ENCODE data around the gene PRMT5. TPM values are rescaled to one million over a fixed set of nuclear protein-coding genes. Genes with fewer than 3 reads are reported as not detected.

Gene PRMT5
- total RNA-seq, 1 donor from 2014 or later, result 89.8 TPM

GRCh38 chr14:22875748-22876319, 53.3 kb downstream of the PRMT5 start:
- no peak for DNase-seq (ENCODE audit: low spot score in 2 of 2, unreplicated experiment in 2 of 2)
- no peak for TF ChIP-seq CTCF (IDR thresholded peaks at IDR 0.05; ENCODE audit: unreplicated experiment)
- peaks cover 12% of the 10 kb centered on the region for H3K4me1 Mint-ChIP-seq
- peaks cover 23% of the 10 kb centered on the region for H3K36me3 Mint-ChIP-seq
- H3K27me3 Mint-ChIP-seq (ENCODE audit: low read depth), result no peaks in the 10 kb centered on the region
- H3K27ac Mint-ChIP-seq, result no peak overlapping the region
- H3K9me3 Mint-ChIP-seq, result no peaks in the 10 kb centered on the region
- H3K4me3 Mint-ChIP-seq, result no peak overlapping the region

- no peak for TF ChIP-seq CTCF (IDR thresholded peaks at IDR 0.05; ENCODE audit: unreplicated experiment)
- H3K9me3 Mint-ChIP-seq, result no peaks in the 10 kb centered on the region
- H3K36me3 Mint-ChIP-seq, result peaks cover 23% of the 10 kb centered on the region
- no peaks in the 10 kb centered on the region for H3K27me3 Mint-ChIP-seq (ENCODE audit: low read depth)
- peaks cover 18% of the 10 kb centered on the region for H3K4me1 Mint-ChIP-seq
- H3K27ac Mint-ChIP-seq, result no peak overlapping the region
- DNase-seq (ENCODE audit: low spot score in 2 of 2, unreplicated experiment in 2 of 2), result no peak
- H3K4me3 Mint-ChIP-seq, result no peak overlapping the region
These were observed 54.0 kb downstream of the PRMT5 start for GRCh38 chr14:22875003-22875747.

DNA sequence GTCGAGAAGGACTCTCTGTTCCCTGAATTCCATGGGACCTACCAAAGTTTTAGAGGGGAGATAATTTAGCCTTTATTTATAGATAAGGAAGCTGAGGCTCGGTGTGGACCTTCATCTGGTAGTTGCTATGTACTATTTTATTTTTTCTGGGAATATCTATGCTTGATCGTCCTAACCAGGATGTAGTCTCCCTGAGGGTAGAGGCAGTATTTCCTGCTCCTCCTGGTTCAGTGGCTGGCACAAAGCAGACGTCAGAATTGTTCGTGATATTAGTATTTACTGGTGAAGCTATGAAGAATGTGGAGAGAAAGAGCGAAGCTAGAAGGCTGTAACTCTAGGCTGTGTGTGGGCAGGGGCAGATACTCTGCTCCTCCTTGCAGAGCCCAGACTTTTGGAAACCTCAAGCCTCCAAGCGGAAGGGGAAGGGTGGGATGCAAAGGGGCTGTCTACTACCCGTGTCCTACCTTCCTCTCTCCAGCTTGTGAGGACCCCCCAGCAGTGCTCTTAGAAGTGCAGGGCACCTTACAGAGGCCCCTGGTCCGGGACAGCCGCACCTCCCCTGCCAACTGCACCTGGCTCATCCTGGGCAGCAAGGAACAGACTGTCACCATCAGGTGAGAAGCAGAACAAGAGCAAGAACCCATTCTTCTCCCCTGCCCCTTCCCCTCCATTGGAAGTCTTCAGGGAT, 56.2 kb downstream of the PRMT5 start:
- DNase-seq (ENCODE audit: low spot score in 2 of 2, unreplicated experiment in 2 of 2), result no peak
- TF ChIP-seq CTCF (IDR thresholded peaks at IDR 0.05; ENCODE audit: unreplicated experiment), result peak; percentile 51
- H3K4me1 Mint-ChIP-seq, result peaks cover 18% of the 10 kb centered on the region
- H3K36me3 Mint-ChIP-seq, result peaks cover 16% of the 10 kb centered on the region
- H3K4me3 Mint-ChIP-seq, result peak overlapping the region; percentile 93
- peak overlapping the region; percentile 96 for H3K27ac Mint-ChIP-seq
- no peaks in the 10 kb centered on the region for H3K9me3 Mint-ChIP-seq
- no peaks in the 10 kb centered on the region for H3K27me3 Mint-ChIP-seq (ENCODE audit: low read depth)

DNA sequence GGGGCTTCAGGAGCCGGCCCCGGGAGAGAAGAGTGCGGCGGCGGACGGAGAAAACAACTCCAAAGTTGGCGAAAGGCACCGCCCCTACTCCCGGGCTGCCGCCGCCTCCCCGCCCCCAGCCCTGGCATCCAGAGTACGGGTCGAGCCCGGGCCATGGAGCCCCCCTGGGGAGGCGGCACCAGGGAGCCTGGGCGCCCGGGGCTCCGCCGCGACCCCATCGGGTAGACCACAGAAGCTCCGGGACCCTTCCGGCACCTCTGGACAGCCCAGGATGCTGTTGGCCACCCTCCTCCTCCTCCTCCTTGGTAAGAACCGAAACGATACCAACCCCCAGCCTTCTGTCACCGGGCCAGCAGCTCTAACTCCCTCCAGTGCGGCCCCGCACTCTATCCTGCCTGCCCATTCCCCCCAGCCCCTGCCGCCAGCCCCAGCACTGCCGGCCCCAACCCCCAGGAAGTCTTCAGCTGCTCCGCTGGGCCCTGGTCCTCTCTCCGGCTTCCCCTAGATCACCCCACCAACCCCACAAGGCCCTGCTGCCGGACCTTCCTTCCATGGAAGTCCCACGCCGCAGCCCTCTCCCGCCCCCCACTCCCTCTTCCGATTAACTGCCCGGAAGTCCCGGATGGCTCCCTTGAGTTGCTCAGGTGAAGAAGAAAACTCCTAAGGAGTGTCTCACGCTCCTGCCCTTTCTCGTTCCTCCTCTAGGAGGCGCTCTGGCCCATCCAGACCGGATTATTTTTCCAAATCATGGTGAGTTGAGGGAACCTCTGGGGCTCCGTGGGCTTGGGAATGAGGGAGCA, 56.9 kb downstream of the PRMT5 start:
- Mint-ChIP-seq H3K27ac (peak overlapping the region; percentile 96), H3K4me3 (peak overlapping the region; percentile 93), H3K9me3 (no peaks in the 10 kb centered on the region), H3K36me3 (peaks cover 15% of the 10 kb centered on the region), H3K27me3 (ENCODE audit: low read depth) (no peaks in the 10 kb centered on the region), H3K4me1 (peaks cover 18% of the 10 kb centered on the region)
- peak in 1 of 2 experiments; percentile 88 for DNase-seq (ENCODE audit: low spot score in 2 of 2, unreplicated experiment in 2 of 2)
- peak; percentile 86 for TF ChIP-seq CTCF (IDR thresholded peaks at IDR 0.05; ENCODE audit: unreplicated experiment)

DNA sequence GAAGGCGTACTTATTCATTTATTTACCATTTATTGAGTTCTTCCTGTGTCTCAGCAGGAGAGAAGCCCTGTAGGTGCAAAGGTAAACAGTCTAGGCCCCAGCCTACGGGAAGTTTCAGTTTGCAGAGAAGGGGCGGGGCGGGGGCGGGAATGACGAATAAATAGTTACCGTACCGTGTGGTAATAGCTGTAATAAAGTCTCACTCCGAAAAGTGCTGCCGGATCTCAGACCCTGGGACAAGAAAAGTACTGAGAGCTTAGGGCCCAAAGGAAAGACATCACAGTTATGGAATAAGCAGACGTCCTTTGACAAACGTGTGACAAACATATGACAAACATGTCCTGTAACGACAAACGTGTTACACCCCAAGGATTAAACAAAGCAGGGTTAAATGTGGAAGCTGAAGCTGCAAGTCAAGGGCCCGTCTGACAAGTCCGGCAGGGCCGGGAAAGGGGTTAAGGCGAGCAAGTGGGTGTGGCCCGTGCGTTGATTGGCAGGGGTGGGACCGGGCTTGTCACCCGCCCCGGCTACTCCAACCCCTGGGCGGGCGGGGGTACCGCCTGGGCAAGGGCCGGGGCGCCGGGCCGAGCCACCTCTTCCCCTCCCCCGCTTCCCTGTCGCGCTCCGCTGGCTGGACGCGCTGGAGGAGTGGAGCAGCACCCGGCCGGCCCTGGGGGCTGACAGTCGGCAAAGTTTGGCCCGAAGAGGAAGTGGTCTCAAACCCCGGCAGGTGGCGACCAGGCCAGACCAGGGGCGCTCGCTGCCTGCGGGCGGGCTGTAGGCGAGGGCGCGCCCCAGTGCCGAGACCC, 57.7 kb downstream of the PRMT5 start, which contains the start of gene LRP10:
TSS of gene LRP10 (plus strand) at position 517 of the 809 bp plus-strand sequence. CDS start 564 bp downstream, outside the sequence.
- H3K27ac Mint-ChIP-seq, result peak within 1 kb of the TSS; percentile 100
- no peaks in the 10 kb centered on the region for H3K9me3 Mint-ChIP-seq
- no peak for TF ChIP-seq CTCF (IDR thresholded peaks at IDR 0.05; ENCODE audit: unreplicated experiment)
- H3K4me3 Mint-ChIP-seq, result peak within 1 kb of the TSS; percentile 93
- H3K36me3 Mint-ChIP-seq, result peaks cover 15% of the 10 kb centered on the region
- DNase-seq (ENCODE audit: low spot score in 2 of 2, unreplicated experiment in 2 of 2), result peak in 1 of 2 experiments; percentile 64
- no peaks in the 10 kb centered on the region for H3K27me3 Mint-ChIP-seq (ENCODE audit: low read depth)
- peaks cover 18% of the 10 kb centered on the region for H3K4me1 Mint-ChIP-seq
